Left ventricle myocardium inferior (tissue), 1 donor: ENCODE results near the gene C5. TPM values are rescaled to one million over a fixed set of nuclear protein-coding genes. Genes with fewer than 3 reads are reported as not detected.
A peak's percentile ranks its signal among the peaks of the same experiment; 100 is the strongest.

ENCODE experiments used
- DNase-seq: peaks from one replicate; pipeline ENCODE4 v3.0.0-alpha.2; 2020
- H3K27ac ChIP-seq: fragments of 200-600 bp; replicated peaks from 2 replicates; pipeline ENCODE4 v1.8.0; 2021
- H3K27me3 ChIP-seq: fragments of 200-600 bp; 2 replicates; pipeline ENCODE4 v1.8.0; 2021; ENCODE audit warnings: low read depth
- H3K36me3 ChIP-seq: fragments of 200-600 bp; 2 replicates; pipeline ENCODE4 v1.8.0; 2021
- H3K4me1 ChIP-seq: fragments of 200-600 bp; 2 replicates; pipeline ENCODE4 v1.8.0; 2021
- H3K4me3 ChIP-seq: fragments of 200-600 bp; 2 replicates; pipeline ENCODE4 v1.8.0; 2021; ENCODE audit warnings: mild to moderate bottlenecking, moderate library complexity
- H3K9me3 ChIP-seq: fragments of 200-600 bp; replicated peaks from 2 replicates; pipeline ENCODE4 v1.8.0; 2021
- intact Hi-C: fragments of 100-400 bp; cut with micrococcal nuclease; formaldehyde crosslinking; loops from one replicate; pipeline ENCODE4 v1.11.0; 2022
- total RNA-seq: library from RNA; stranded (reverse); fragmentation: NEBNext Ultra II Directional; extraction: Animal tissue kit (Norgen Biotek cat#: 25700); gene quantifications from one replicate; pipeline ENCODE4 v1.2.1, GENCODE V29; 2021
- TF ChIP-seq, protein P1 (sequence below): fragments of 200-600 bp; IDR thresholded peaks from 2 replicates; pipeline ENCODE4 v1.8.0; 2021; ENCODE audit warnings: antibody characterized with exemption, mild to moderate bottlenecking, borderline replicate concordance
- donor health status: DM: no; HTN: yes; CAD: no; lungs with severe emphysema.

C5 gene
- total RNA-seq, 1 donor from 2014 or later = 0.63 TPM

DNA sequence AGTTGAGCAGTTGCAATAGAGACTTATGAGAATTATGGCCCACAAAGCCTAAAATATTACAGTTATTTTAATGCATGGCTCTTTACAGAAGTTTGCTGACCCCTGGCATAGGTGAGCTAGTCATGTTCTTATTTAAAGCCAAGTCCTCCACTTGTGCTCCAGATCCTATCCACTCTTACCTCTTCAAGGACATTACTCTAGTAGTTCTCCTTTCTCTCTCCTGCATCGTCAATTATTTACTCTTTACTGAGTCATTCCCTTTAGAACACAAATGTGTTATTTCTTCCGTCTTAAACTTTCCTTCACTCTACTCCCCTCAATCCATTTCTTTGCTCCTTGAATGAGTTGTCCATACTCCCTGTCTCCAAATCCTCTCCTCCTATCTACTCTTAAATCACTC lies 102.9 kb downstream of the C5 start:
- no peak for DNase-seq
- intact Hi-C loops = no loop called here
- H3K4me1 ChIP-seq = peaks cover 14% of the 10 kb centered on the region
- no peaks in the 10 kb centered on the region for H3K9me3 ChIP-seq
- no peak overlapping the region for H3K4me3 ChIP-seq
- H3K27me3 ChIP-seq = no peaks in the 10 kb centered on the region
- no peak overlapping the region for H3K27ac ChIP-seq
- H3K36me3 ChIP-seq = no peaks in the 10 kb centered on the region
- TF ChIP-seq, protein P1, sequence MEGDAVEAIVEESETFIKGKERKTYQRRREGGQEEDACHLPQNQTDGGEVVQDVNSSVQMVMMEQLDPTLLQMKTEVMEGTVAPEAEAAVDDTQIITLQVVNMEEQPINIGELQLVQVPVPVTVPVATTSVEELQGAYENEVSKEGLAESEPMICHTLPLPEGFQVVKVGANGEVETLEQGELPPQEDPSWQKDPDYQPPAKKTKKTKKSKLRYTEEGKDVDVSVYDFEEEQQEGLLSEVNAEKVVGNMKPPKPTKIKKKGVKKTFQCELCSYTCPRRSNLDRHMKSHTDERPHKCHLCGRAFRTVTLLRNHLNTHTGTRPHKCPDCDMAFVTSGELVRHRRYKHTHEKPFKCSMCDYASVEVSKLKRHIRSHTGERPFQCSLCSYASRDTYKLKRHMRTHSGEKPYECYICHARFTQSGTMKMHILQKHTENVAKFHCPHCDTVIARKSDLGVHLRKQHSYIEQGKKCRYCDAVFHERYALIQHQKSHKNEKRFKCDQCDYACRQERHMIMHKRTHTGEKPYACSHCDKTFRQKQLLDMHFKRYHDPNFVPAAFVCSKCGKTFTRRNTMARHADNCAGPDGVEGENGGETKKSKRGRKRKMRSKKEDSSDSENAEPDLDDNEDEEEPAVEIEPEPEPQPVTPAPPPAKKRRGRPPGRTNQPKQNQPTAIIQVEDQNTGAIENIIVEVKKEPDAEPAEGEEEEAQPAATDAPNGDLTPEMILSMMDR = no peak

DNA sequence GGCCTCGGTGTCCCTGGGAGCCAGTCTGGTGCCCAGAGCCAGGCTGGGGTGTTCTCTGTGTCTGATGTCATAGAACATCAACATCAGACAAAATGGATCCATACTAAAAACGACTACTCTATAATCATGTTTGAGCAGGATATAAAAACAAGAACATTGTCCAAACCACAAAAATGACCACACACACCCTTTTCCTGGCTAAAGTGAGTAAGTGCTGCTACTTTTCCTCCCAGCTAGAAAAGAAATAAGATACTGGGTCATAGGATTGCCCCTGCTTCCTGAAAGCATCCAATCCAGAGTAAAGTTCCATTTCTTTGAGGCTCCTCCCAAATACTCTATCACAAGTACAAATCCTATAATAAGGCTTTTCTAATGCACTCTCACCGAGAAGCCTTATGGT lies 103.8 kb downstream of the C5 start:
- H3K27ac ChIP-seq = no peak overlapping the region
- H3K27me3 ChIP-seq = no peaks in the 10 kb centered on the region
- TF ChIP-seq, protein P1 = no peak
- DNase-seq = no peak
- H3K9me3 ChIP-seq = no peaks in the 10 kb centered on the region
- H3K4me1 ChIP-seq = peaks cover 15% of the 10 kb centered on the region
- intact Hi-C loops = no loop called here
- H3K36me3 ChIP-seq = no peaks in the 10 kb centered on the region
- H3K4me3 ChIP-seq = no peak overlapping the region

DNA sequence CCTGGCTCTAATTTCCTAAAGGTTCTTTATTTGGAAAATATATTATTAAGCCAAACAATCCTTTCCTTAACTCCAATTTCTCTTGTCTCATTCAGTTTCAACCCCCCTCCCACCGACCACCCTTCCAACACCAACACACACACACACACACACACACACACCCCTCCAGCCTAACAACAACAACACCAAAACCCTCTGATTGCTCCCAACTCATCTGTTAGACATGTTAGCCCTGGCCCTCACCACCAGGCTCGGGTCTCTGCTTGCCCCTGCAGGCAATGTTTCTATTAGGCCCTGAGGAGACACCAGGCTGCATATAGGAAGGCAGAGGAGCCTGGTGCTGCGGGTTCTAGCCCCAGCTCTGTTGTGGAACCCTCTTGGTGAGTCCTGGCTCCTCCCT lies 105.1 kb downstream of the C5 start:
- TF ChIP-seq, protein P1 = no peak
- DNase-seq = no peak
- Histone ChIP-seq H3K36me3 (no peaks in the 10 kb centered on the region), H3K4me3 (no peak overlapping the region), H3K4me1 (peaks cover 8% of the 10 kb centered on the region), H3K27ac (no peak overlapping the region), H3K27me3 (no peaks in the 10 kb centered on the region), H3K9me3 (no peaks in the 10 kb centered on the region)
- intact Hi-C loops = no loop called here

DNA sequence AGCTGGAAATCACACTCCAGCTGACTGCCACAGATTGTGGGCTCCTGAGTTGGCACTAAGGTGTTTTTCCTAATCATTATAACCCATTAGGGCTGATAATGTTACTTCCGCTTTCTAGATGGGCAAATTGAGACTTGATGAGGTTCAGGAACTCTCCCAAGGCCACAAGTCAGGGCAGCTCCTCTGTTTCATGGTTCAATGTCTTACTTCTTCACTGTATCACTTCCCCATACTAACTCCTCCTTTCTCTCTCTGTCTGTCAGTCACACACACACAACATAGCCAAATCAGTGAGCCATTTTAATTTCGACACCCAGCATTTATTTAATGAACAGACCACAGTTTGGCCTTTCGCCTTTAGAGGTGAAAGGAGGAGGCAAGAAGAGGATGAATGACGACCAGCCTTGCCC lies 105.6 kb downstream of the C5 start:
- TF ChIP-seq, protein P1 = no peak
- no peak overlapping the region for H3K4me3 ChIP-seq
- DNase-seq = no peak
- no peaks in the 10 kb centered on the region for H3K9me3 ChIP-seq
- intact Hi-C loops = no loop called here
- peaks cover 8% of the 10 kb centered on the region for H3K4me1 ChIP-seq
- H3K27ac ChIP-seq = no peak overlapping the region
- no peaks in the 10 kb centered on the region for H3K27me3 ChIP-seq
- H3K36me3 ChIP-seq = no peaks in the 10 kb centered on the region

DNA sequence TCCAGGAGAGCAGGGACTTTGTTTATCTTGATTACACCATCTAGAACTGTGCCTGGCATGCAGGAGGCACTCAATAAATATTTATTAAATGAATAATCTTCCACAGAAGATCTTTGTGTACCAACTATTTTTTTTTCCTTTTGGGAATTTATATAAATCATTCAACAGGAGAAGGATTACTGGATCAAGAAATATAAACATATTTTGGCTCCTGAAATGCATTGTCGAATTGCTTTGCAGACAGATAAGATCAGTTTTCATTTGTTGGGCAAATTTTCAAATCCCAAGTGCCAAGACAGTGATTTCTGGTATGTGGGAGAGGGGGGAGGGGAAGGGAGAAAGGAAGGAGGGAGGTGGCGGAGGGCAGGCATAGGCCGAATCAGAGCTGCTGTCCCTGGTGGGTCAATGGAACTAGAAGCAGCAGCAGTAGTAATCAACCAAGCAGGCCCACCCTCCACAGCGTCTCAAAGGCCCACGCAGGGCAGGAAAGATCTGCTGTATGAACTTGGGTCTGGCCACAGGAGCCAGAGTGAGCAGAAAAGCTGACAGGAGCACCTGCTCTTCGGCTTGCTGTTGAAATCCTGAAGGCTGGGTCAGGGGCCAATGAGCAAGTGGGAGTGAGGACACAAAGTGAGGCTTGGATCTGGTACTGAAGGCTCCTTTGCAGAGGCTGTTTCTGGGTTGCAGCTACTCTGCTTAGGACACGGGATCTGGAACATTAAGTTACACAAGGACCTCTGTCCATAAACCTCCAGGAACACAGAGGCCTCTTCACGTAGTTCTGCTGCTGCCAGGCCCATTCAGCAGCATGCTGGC lies 107.7 kb downstream of the C5 start:
- no peaks in the 10 kb centered on the region for H3K36me3 ChIP-seq
- H3K27me3 ChIP-seq = no peaks in the 10 kb centered on the region
- DNase-seq = no peak
- H3K9me3 ChIP-seq = no peaks in the 10 kb centered on the region
- TF ChIP-seq, protein P1 = no peak
- intact Hi-C loops = no loop called here
- peak overlapping the region; percentile 67 for H3K27ac ChIP-seq
- no peak overlapping the region for H3K4me3 ChIP-seq
- peaks cover 8% of the 10 kb centered on the region for H3K4me1 ChIP-seq
